SK-N-SH (cell line): ENCODE measurements around the gene LYZL2. TPM values are rescaled to one million over a fixed set of nuclear protein-coding genes. Genes with fewer than 3 reads are reported as not detected.

Experiments
- CTCF ChIA-PET: fragments of 300-600, 350-600 bp; formaldehyde crosslinking; extraction: SDS; loops from one replicate; lab custom pipeline; 2021; lab: Yijun Ruan, JAX
- POLR2A ChIA-PET: fragments of 350-600 bp; sonication (Branson Sonifier 250); formaldehyde crosslinking; extraction: SDS; loops from one replicate; lab custom pipeline; 2020; ENCODE audit warnings: antibody characterized with exemption, inconsistent platforms; lab: Yijun Ruan, JAX
- DNase-seq: peaks from one replicate; pipeline ENCODE4 v3.0.0; 2012
- H2AFZ ChIP-seq: fragments of 200-600 bp; sonication (generic); 2 replicates; pipeline ENCODE4 v1.8.1; 2016; ENCODE audit warnings: antibody characterized with exemption, mild to moderate bottlenecking, low read depth
- H3F3A ChIP-seq: fragments of 200-600 bp; sonication (generic); replicated peaks from 2 replicates; pipeline ENCODE3; 2016; ENCODE audit warnings: antibody characterized with exemption, mild to moderate bottlenecking; ENCODE audit not compliant: insufficient read depth
- H3K27ac ChIP-seq, 2 experiments: fragments of 200-500 bp in 1 of 2; fragments of 200-600 bp in 1 of 2; sonication (Bioruptor generic) in 1 of 2; sonication (generic), shearing (Covaris generic) in 1 of 2; 2 replicates each; pipeline versions ENCODE4 v1.5.1 to v1.6.1; 2014 to 2016; ENCODE audit warnings: low read depth in 2 of 2, inconsistent platforms in 1 of 2, low read length in 1 of 2, mild to moderate bottlenecking in 1 of 2, mixed read lengths in 1 of 2
- H3K27me3 ChIP-seq: fragments of 200-600 bp; sonication (generic), shearing (Covaris generic); 2 replicates; pipeline ENCODE4 v1.6.1; 2016; ENCODE audit warnings: mixed run types; ENCODE audit not compliant: insufficient read depth
- H3K36me3 ChIP-seq, 2 experiments: fragments of 200-500 bp in 1 of 2; fragments of 200-600 bp in 1 of 2; sonication (Bioruptor generic) in 1 of 2; sonication (generic) in 1 of 2; replicated peaks in 1 of 2; 2 replicates each; pipeline versions ENCODE3 to v1.5.1; 2014 to 2016; ENCODE audit warnings: low read length in 1 of 2, mild to moderate bottlenecking in 1 of 2; ENCODE audit not compliant: insufficient read depth in 2 of 2, control insufficient read depth in 1 of 2
- H3K4me1 ChIP-seq, 2 experiments: fragments of 200-500 bp in 1 of 2; fragments of 200-600 bp in 1 of 2; sonication (Bioruptor generic) in 1 of 2; sonication (generic), shearing (Covaris generic) in 1 of 2; 2 replicates each; pipeline versions ENCODE4 v1.5.1 to v1.6.1; 2014 to 2016; ENCODE audit warnings: low read depth in 1 of 2, low read length in 1 of 2, mixed run types in 1 of 2; ENCODE audit not compliant: insufficient read depth in 2 of 2, control insufficient read depth in 1 of 2
- H3K4me2 ChIP-seq: fragments of 200-600 bp; sonication (generic), shearing (Covaris generic); 2 replicates; pipeline ENCODE4 v1.6.1; 2017; ENCODE audit warnings: mixed run types
- H3K4me3 ChIP-seq, 2 experiments: fragments of 200-500 bp in 1 of 2; fragments of 200-600 bp in 1 of 2; sonication (Bioruptor generic) in 1 of 2; sonication (generic), shearing (Covaris generic) in 1 of 2; 2 replicates each; pipeline versions ENCODE4 v1.5.1 to v1.8.1; 2014 to 2016; ENCODE audit warnings: low read depth in 2 of 2, inconsistent platforms in 1 of 2, low read length in 1 of 2, mild to moderate bottlenecking in 1 of 2, mixed read lengths in 1 of 2, moderate library complexity in 1 of 2
- H3K79me2 ChIP-seq: fragments of 200-600 bp; sonication (generic); 2 replicates; pipeline ENCODE4 v1.8.1; 2017; ENCODE audit warnings: mild to moderate bottlenecking; ENCODE audit not compliant: insufficient read depth
- H3K9ac ChIP-seq: fragments of 200-600 bp; sonication (generic); 2 replicates; pipeline ENCODE4 v1.6.1; 2017; ENCODE audit warnings: mixed run types
- H3K9me2 ChIP-seq: fragments of 200-600 bp; sonication (generic); 2 replicates; pipeline ENCODE4 v1.6.1; 2017; ENCODE audit warnings: mixed run types
- H3K9me3 ChIP-seq: fragments of 200-600 bp; sonication (generic); 2 replicates; pipeline ENCODE4 v1.6.1; 2017; ENCODE audit warnings: mixed run types, mild to moderate bottlenecking, moderate library complexity
- H4K20me1 ChIP-seq: fragments of 200-600 bp; sonication (generic); 2 replicates; pipeline ENCODE4 v1.6.1; 2017; ENCODE audit warnings: mild to moderate bottlenecking, mixed run types; ENCODE audit not compliant: insufficient read depth
- CHD2 ChIP-seq: fragments of 150-350 bp; IDR thresholded peaks from 2 replicates; pipeline ENCODE4 v1.6.1; 2018; ENCODE audit warnings: low read length; ENCODE audit not compliant: partially characterized antibody
- ELF1 ChIP-seq: IDR thresholded peaks from 2 replicates; pipeline ENCODE4 v1.4.0; 2012
- EP300 ChIP-seq, 2 experiments: IDR thresholded peaks; 2 replicates each; pipeline versions ENCODE4 v1.4.0 to v1.6.1; 2012; ENCODE audit warnings: borderline replicate concordance in 1 of 2, low read depth in 1 of 2, low read length in 1 of 2
- EZH2phosphoT487 ChIP-seq: fragments of 200-600 bp; sonication (generic); IDR thresholded peaks from 2 replicates; pipeline ENCODE4 v1.6.1; 2017; ENCODE audit warnings: low read depth, mixed run types, mild to moderate bottlenecking, antibody characterized with exemption, moderate library complexity, borderline replicate concordance
- FOXJ3 ChIP-seq: sonication (generic); formaldehyde crosslinking; IDR thresholded peaks from 2 replicates; pipeline ENCODE4 v1.5.1; 2020; ENCODE audit warnings: mild to moderate bottlenecking, missing genetic modification reagents
- FOXM1 ChIP-seq: IDR thresholded peaks from 2 replicates; pipeline ENCODE4 v1.4.0; 2012; ENCODE audit warnings: low read depth, mild to moderate bottlenecking
- JUND ChIP-seq: IDR thresholded peaks from 2 replicates; pipeline ENCODE4 v1.4.0; 2012
- MEF2A ChIP-seq: IDR thresholded peaks from 2 replicates; pipeline ENCODE4 v1.4.0; 2012; ENCODE audit warnings: low read depth, borderline replicate concordance
- MXI1 ChIP-seq: IDR thresholded peaks from 2 replicates; pipeline ENCODE4 v1.6.1; 2012; ENCODE audit warnings: mild to moderate bottlenecking, low read depth, low read length, improper control_type of control experiment
- NFIC ChIP-seq: IDR thresholded peaks from 2 replicates; pipeline ENCODE4 v1.4.0; 2012; ENCODE audit warnings: borderline replicate concordance
- RAD21 ChIP-seq: IDR thresholded peaks from 2 replicates; pipeline ENCODE4 v1.6.1; 2012; ENCODE audit warnings: mild to moderate bottlenecking, low read length
- SIN3A ChIP-seq: IDR thresholded peaks from 2 replicates; pipeline ENCODE4 v1.6.1; 2012; ENCODE audit warnings: low read depth, mild to moderate bottlenecking, low read length, moderate library complexity, borderline replicate concordance
- SMC3 ChIP-seq: IDR thresholded peaks from 2 replicates; pipeline ENCODE4 v1.6.1; 2012; ENCODE audit warnings: low read depth, low read length, improper control_type of control experiment
- TAF1 ChIP-seq: IDR thresholded peaks from 2 replicates; pipeline ENCODE4 v1.6.1; 2012; ENCODE audit warnings: low read depth, mild to moderate bottlenecking, low read length, moderate library complexity, borderline replicate concordance
- WGBS: methylation state at CpG from one replicate; pipeline ENCODE4 v1.1.6; 2017; ENCODE audit warnings: low lambda C conversion rate; 5-methylcytosine and 5-hydroxymethylcytosine counted together
- polyA plus RNA-seq, 3 experiments: library from polyadenylated mRNA; depleted of rRNA; stranded (reverse); fragments of >200 nt; gene quantifications; 2 replicates each; pipeline ENCODE4 v1.2.3, GENCODE V29; 2012
- TF ChIP-seq, protein P1 (sequence below): fragments of 150-350 bp; IDR thresholded peaks from 2 replicates; pipeline ENCODE4 v1.6.1; 2017; ENCODE audit warnings: antibody characterized with exemption, low read length, low read depth, borderline replicate concordance
- TF ChIP-seq, protein P2 (sequence below): IDR thresholded peaks from 2 replicates; pipeline ENCODE4 v1.4.0; 2012; ENCODE audit warnings: low read depth, borderline replicate concordance
- TF ChIP-seq, protein P3 (sequence below): IDR thresholded peaks from 2 replicates; pipeline ENCODE4 v1.4.0; 2012; ENCODE audit warnings: low read depth, borderline replicate concordance
- TF ChIP-seq, protein P4 (sequence below): IDR thresholded peaks from 2 replicates; pipeline ENCODE4 v1.4.0; 2012; ENCODE audit warnings: low read depth

LYZL2 gene
- polyA plus RNA-seq, 1 of the 3 experiments (the other 2 are of a cell fraction) = not detected

DNA sequence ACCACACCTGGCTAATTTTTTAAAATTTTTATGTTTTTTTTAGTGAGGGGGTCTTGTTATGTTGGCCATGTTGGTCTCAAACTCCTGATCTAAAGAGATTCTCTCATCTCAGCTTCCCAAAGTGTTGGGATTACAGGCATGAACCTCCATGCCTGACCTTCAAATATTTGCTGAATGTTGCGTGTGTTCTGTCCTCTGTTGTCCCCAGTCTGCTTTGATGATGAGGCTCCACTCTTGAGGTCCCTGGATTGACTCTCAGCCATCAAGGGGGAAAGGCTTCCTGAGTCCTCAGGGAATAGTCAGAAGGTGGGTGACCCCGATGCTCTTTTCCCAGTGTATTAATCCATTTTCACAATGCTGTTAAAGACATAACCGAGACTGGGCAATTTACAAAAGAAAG, 26.0 kb downstream of the LYZL2 start:
- H3K27me3 ChIP-seq = no peaks in the 10 kb centered on the region
- no peak overlapping the region for H3K4me3 ChIP-seq
- no peaks in the 10 kb centered on the region for H4K20me1 ChIP-seq
- ChIA-PET CTCF (interaction anchor here (1.5 to 9.1 kb wide), 3 partner anchors 13 to 37 kb away, joined by 5 to 70 read pairs (median 14); no protein-coding TSS in a partner anchor), POLR2A (no interaction called here)
- no peaks in the 10 kb centered on the region for H3K9me2 ChIP-seq
- TF ChIP-seq CHD2 (no peak), FOXJ3 (CRISPR knock-in tag) (no peak), SIN3A (no peak), TAF1 (no peak), JUND (no peak), EZH2phosphoT487 (no peak), ELF1 (no peak), RAD21 (no peak), MXI1 (no peak), MEF2A (no peak), SMC3 (no peak), EP300 (IDR thresholded peaks at IDR 0.05; ENCODE audit: borderline replicate concordance in 1 of 2, low read depth in 1 of 2, low read length in 1 of 2) (no peak), FOXM1 (no peak), NFIC (no peak)
- TF ChIP-seq, protein P1, sequence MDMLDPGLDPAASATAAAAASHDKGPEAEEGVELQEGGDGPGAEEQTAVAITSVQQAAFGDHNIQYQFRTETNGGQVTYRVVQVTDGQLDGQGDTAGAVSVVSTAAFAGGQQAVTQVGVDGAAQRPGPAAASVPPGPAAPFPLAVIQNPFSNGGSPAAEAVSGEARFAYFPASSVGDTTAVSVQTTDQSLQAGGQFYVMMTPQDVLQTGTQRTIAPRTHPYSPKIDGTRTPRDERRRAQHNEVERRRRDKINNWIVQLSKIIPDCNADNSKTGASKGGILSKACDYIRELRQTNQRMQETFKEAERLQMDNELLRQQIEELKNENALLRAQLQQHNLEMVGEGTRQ = no peak
- TF ChIP-seq, protein P2, sequence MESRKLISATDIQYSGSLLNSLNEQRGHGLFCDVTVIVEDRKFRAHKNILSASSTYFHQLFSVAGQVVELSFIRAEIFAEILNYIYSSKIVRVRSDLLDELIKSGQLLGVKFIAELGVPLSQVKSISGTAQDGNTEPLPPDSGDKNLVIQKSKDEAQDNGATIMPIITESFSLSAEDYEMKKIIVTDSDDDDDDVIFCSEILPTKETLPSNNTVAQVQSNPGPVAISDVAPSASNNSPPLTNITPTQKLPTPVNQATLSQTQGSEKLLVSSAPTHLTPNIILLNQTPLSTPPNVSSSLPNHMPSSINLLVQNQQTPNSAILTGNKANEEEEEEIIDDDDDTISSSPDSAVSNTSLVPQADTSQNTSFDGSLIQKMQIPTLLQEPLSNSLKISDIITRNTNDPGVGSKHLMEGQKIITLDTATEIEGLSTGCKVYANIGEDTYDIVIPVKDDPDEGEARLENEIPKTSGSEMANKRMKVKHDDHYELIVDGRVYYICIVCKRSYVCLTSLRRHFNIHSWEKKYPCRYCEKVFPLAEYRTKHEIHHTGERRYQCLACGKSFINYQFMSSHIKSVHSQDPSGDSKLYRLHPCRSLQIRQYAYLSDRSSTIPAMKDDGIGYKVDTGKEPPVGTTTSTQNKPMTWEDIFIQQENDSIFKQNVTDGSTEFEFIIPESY = no peak
- TF ChIP-seq, protein P3, sequence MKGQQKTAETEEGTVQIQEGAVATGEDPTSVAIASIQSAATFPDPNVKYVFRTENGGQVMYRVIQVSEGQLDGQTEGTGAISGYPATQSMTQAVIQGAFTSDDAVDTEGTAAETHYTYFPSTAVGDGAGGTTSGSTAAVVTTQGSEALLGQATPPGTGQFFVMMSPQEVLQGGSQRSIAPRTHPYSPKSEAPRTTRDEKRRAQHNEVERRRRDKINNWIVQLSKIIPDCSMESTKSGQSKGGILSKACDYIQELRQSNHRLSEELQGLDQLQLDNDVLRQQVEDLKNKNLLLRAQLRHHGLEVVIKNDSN = no peak
- TF ChIP-seq, protein P4, sequence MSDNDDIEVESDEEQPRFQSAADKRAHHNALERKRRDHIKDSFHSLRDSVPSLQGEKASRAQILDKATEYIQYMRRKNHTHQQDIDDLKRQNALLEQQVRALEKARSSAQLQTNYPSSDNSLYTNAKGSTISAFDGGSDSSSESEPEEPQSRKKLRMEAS = no peak
- no peak overlapping the region for H2AFZ ChIP-seq
- H3K4me1 ChIP-seq = peaks cover 0 to 2% of the 10 kb centered on the region in 2 experiments; a peak in 1 of 4 replicates
- no peaks in the 10 kb centered on the region for H3F3A ChIP-seq
- no peaks in the 10 kb centered on the region for H3K36me3 ChIP-seq
- no peak overlapping the region for H3K27ac ChIP-seq
- DNase-seq = no peak
- WGBS = 69% methylated on average over 3 of the region's 3 CpGs
- H3K79me2 ChIP-seq = no peaks in the 10 kb centered on the region
- H3K4me2 ChIP-seq = no peak overlapping the region
- no peak overlapping the region for H3K9ac ChIP-seq
- no peaks in the 10 kb centered on the region for H3K9me3 ChIP-seq
